ENCODE measurements around the gene FAM222A. TPM values are rescaled to one million over a fixed set of nuclear protein-coding genes. Genes with fewer than 3 reads are reported as not detected.
A peak's percentile ranks its signal among the peaks of the same experiment; 100 is the strongest.

FAM222A gene
- polyA plus RNA-seq, 3 donors, result 0.09 TPM; not detected in 2

DNA sequence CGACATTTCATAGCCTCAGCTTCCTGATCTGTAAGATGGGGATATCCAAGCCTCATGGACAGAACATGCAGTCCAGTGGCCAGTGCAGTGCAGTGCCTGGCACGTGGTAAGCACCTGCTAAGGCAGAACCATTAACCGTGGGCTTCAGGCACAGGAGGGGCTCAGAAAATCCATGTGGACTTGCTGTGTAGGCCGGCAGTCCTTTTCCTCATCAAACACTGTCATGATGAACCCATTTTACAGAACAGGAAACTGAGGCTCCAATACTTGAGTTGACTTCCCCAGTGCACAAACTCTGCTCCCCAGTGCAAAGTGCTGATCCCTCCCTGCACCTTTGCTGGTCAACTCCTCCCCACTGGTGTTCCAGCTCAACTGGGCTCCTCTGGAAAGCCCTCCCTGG, 101.6 kb downstream of the FAM222A start:
- DNase-seq, result no peak
- no peak overlapping the region for H3K27ac ChIP-seq (ENCODE audit: low read depth in 1 of 2, low read length in 2 of 2)
- no peak overlapping the region for H2AFZ ChIP-seq (ENCODE audit: insufficient read depth, low read depth, low read length, poor library complexity, severe bottlenecking)
- WGBS (ENCODE audit: insufficient coverage), result 91% methylated on average over 4 of the region's 4 CpGs
- H4K20me1 ChIP-seq (ENCODE audit: insufficient read depth, low read length), result no peaks in the 10 kb centered on the region
- no peaks in the 10 kb centered on the region for H3K9me3 Mint-ChIP-seq
- no peaks in the 10 kb centered on the region for H3K36me3 ChIP-seq (replicated peaks in 1 of 2; ENCODE audit: control insufficient read depth in 1 of 2, insufficient read depth in 2 of 2, low read length in 2 of 2)
- intact Hi-C loops (cut with micrococcal nuclease), result no loop called here
- H3K9ac ChIP-seq (ENCODE audit: insufficient read depth, low read length, poor library complexity, severe bottlenecking), result no peak overlapping the region
- H3K4me1 ChIP-seq (ENCODE audit: control insufficient read depth in 1 of 2, insufficient read depth in 2 of 2, low read length in 2 of 2), result peaks cover 15 to 19% of the 10 kb centered on the region in 2 donors
- no peaks in the 10 kb centered on the region for H3K27me3 ChIP-seq (ENCODE audit: control insufficient read depth in 2 of 2, insufficient read depth in 2 of 2, low read length in 2 of 2)
- no peak overlapping the region for H3K4me3 ChIP-seq (replicated peaks in 1 of 3; ENCODE audit: low read depth in 2 of 3, low read length in 3 of 3)
- H3K4me1 Mint-ChIP-seq, result peaks cover 20% of the 10 kb centered on the region
- peaks cover 6 to 11% (median 10%) of the 10 kb centered on the region in 3 donors for H3K27me3 Mint-ChIP-seq (ENCODE audit: low read depth in 3 of 3)
- H3K36me3 Mint-ChIP-seq, result peaks cover 0 to 2% of the 10 kb centered on the region in 2 donors
- H3K79me2 ChIP-seq (ENCODE audit: insufficient read depth, low read length), result no peaks in the 10 kb centered on the region
- TF ChIP-seq, protein P1, sequence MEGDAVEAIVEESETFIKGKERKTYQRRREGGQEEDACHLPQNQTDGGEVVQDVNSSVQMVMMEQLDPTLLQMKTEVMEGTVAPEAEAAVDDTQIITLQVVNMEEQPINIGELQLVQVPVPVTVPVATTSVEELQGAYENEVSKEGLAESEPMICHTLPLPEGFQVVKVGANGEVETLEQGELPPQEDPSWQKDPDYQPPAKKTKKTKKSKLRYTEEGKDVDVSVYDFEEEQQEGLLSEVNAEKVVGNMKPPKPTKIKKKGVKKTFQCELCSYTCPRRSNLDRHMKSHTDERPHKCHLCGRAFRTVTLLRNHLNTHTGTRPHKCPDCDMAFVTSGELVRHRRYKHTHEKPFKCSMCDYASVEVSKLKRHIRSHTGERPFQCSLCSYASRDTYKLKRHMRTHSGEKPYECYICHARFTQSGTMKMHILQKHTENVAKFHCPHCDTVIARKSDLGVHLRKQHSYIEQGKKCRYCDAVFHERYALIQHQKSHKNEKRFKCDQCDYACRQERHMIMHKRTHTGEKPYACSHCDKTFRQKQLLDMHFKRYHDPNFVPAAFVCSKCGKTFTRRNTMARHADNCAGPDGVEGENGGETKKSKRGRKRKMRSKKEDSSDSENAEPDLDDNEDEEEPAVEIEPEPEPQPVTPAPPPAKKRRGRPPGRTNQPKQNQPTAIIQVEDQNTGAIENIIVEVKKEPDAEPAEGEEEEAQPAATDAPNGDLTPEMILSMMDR (IDR thresholded peaks at IDR 0.05), result no peak
- no peak overlapping the region for H3K4me2 ChIP-seq (replicated peaks; ENCODE audit: extremely low read depth, low read length, poor library complexity, severe bottlenecking)
- H3K4me3 Mint-ChIP-seq, result no peak overlapping the region
- H3K27ac Mint-ChIP-seq, result peak overlapping the region in 1 of 7 donors; percentile 17
- H3K9me3 ChIP-seq (replicated peaks in 1 of 2; ENCODE audit: control insufficient read depth in 1 of 2, insufficient read depth in 1 of 2, low read length in 2 of 2), result no peaks in the 10 kb centered on the region

- no peak for DNase-seq
- TF ChIP-seq, protein P1 (IDR thresholded peaks at IDR 0.05), result no peak
- H3K36me3 ChIP-seq (replicated peaks in 1 of 2; ENCODE audit: control insufficient read depth in 1 of 2, insufficient read depth in 2 of 2, low read length in 2 of 2), result no peaks in the 10 kb centered on the region
- intact Hi-C loops (cut with micrococcal nuclease), result no loop called here
- H3K4me1 ChIP-seq (ENCODE audit: control insufficient read depth in 1 of 2, insufficient read depth in 2 of 2, low read length in 2 of 2), result peaks cover 15 to 19% of the 10 kb centered on the region in 2 donors
- Mint-ChIP-seq H3K27ac (no peak overlapping the region), H3K27me3 (ENCODE audit: low read depth in 3 of 3) (peaks cover 6 to 10% (median 10%) of the 10 kb centered on the region in 3 donors), H3K4me1 (peaks cover 20% of the 10 kb centered on the region), H3K4me3 (no peak overlapping the region), H3K36me3 (peaks cover 0 to 2% of the 10 kb centered on the region in 2 donors), H3K9me3 (no peaks in the 10 kb centered on the region)
- no peaks in the 10 kb centered on the region for H3K27me3 ChIP-seq (ENCODE audit: control insufficient read depth in 2 of 2, insufficient read depth in 2 of 2, low read length in 2 of 2)
- no peak overlapping the region for H3K4me2 ChIP-seq (replicated peaks; ENCODE audit: extremely low read depth, low read length, poor library complexity, severe bottlenecking)
- WGBS (ENCODE audit: insufficient coverage), result 71% methylated on average over 5 of the region's 10 CpGs
- no peak overlapping the region for H3K4me3 ChIP-seq (replicated peaks in 1 of 3; ENCODE audit: low read depth in 2 of 3, low read length in 3 of 3)
- H3K9ac ChIP-seq (ENCODE audit: insufficient read depth, low read length, poor library complexity, severe bottlenecking), result no peak overlapping the region
- H2AFZ ChIP-seq (ENCODE audit: insufficient read depth, low read depth, low read length, poor library complexity, severe bottlenecking), result no peak overlapping the region
- H3K27ac ChIP-seq (ENCODE audit: low read depth in 1 of 2, low read length in 2 of 2), result no peak overlapping the region
- H4K20me1 ChIP-seq (ENCODE audit: insufficient read depth, low read length), result no peaks in the 10 kb centered on the region
- H3K79me2 ChIP-seq (ENCODE audit: insufficient read depth, low read length), result no peaks in the 10 kb centered on the region
- no peaks in the 10 kb centered on the region for H3K9me3 ChIP-seq (replicated peaks in 1 of 2; ENCODE audit: control insufficient read depth in 1 of 2, insufficient read depth in 1 of 2, low read length in 2 of 2)
These were observed 102.4 kb downstream of the FAM222A start for GRCh38 chr12:109815757-109816617.
